Skeletal muscle satellite cell (primary cell): ENCODE results near the gene ZNF44. TPM values are rescaled to one million over a fixed set of nuclear protein-coding genes. Genes with fewer than 3 reads are reported as not detected.
"Not testable (repeated sequence)": the region's sequence is repeated elsewhere in the genome, so short reads cannot be mapped to it uniquely, and the experiment has no call there.

Experiments
- H3K27me3 ChIP-seq: 2 replicates; pipeline ENCODE4 v1.7.0; 2013; ENCODE audit warnings: low read length; ENCODE audit not compliant: control insufficient read depth, insufficient read depth
- H3K36me3 ChIP-seq: 2 replicates; pipeline ENCODE4 v1.7.0; 2013; ENCODE audit warnings: mild to moderate bottlenecking, control low read depth, low read length; ENCODE audit not compliant: insufficient read depth
- H3K4me1 ChIP-seq: 2 replicates; pipeline ENCODE4 v1.7.0; 2013; ENCODE audit warnings: low read length; ENCODE audit not compliant: control insufficient read depth, insufficient read depth
- H3K4me2 ChIP-seq: 2 replicates; pipeline ENCODE4 v1.7.0; 2013; ENCODE audit warnings: mild to moderate bottlenecking, low read length
- H3K4me3 ChIP-seq: 2 replicates; pipeline ENCODE4 v1.7.0; 2013; ENCODE audit warnings: low read length
- H3K9ac ChIP-seq: 2 replicates; pipeline ENCODE4 v1.7.0; 2013; ENCODE audit warnings: mild to moderate bottlenecking, low read depth, low read length, moderate library complexity
- H3K9me3 ChIP-seq: replicated peaks from 2 replicates; pipeline ENCODE4 v1.7.0; 2013; ENCODE audit warnings: mild to moderate bottlenecking, control low read depth, low read length
- total RNA-seq: library from RNA; depleted of rRNA; stranded (reverse); fragments of >200 nt; gene quantifications from 2 replicates; pipeline ENCODE4 v1.2.3, GENCODE V29; 2012; rRNA removed

ZNF44 gene
- 6.3 and 6.8 TPM in 2 replicates for total RNA-seq

DNA sequence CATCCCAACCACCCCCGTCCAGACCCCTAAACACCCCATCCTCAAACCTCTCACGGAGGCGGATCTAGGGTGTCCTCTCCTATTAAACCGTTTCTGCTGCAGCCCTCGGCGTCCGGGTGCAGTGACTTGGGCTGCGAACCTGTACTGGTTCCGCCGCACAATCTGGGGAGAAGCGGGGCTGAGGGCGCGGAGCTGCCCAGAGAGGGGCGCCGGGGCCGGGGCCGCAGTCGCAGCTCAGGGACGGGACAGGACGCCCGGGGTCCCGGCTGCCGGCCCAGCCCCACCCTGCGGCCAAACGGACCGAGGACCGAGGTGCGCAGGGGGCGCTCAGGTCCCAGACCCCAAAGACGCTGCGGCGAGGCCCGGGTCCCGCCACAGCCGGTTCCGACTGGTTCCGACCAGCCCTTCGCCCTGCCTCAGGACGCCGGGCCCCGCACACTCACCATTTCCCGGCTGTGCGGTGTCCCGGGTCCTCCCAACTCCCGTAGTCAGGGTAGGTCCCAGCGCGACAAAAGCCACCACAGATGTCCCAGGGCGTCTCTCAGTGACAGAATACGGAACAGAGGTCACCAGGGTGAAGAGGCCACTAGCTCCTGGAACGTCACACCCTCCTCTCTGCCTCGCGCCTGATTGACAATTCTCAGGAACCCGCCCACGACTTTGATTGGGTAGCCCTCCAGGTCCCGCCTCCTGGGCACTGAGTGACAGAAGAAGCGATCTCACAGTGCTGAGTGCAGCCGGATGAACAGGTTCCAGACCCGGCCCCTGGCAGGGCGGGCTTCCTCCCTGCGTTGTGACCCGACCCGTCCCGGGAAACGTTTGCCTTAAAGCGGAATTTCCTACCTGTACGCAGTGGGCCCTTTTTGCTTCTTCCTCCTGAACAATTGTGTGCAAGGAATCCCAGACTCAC lies at the start of gene ZNF44:
ZNF44 (minus strand) TSS at position 635 of the 910 bp plus-strand sequence; CDS start at position 446, 189 bp downstream.
- Histone ChIP-seq H3K4me3 (peak within 1 kb of the TSS; percentile 99), H3K36me3 (no peaks in the 10 kb centered on the region), H3K27me3 (no peaks in the 10 kb centered on the region), H3K9me3 (no peaks in the 10 kb centered on the region), H3K4me1 (peaks cover 9% of the 10 kb centered on the region), H3K4me2 (peak within 1 kb of the TSS; percentile 89), H3K9ac (peak within 1 kb of the TSS; percentile 97)

DNA sequence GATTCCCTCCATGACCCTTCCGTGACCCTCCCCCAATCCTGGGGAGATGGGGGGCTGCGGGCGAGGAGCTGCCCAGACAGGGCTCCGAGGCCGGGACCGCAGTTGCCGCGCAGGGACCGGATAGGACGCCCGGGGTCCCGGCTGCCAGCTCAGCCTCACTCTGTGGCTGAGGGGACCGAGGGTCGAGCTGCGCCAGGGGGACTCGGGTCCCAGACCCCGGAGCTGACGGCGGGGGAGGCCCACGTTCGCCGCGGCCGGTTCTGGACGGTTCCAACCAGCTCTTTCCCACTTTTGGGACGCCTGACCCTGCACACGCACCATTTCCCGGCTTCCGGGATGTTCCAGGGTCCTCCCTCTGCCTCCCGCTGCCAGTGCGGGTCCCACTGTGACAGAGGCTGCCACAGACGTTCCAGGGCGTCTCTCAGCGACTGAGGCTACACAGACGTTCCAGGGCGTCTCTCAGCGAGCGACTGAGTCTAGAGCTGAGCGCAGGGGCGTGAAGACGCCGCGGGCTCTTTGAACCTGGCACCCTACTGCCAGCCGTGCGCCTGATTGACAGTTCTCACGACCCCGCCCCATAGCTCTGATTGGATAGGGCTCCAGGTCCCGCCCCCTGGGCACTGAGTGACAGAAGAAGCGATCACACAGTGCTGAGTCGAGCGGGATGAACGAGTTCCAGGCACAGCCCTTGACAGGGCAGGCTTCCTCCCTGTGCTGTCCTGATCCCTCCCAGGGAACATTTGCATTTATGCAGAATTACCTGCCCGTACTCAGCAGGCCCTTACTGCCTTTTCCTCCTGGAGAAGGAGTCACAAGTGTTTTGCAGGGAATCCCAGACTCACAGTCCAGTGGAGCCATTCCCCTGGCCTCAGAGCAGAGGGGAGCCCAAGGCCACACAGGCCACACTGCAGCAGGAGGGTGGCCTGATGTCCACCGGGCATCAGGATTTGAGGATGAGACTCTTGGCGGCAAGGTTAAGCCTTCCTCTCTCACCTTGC lies 38.8 kb upstream of the ZNF44 start, which contains the start of gene ZNF563:
ZNF563 (minus strand) TSS at position 472 of the 998 bp plus-strand sequence; CDS start at position 321, 151 bp downstream.
- H3K9me3 ChIP-seq, result no peaks in the 10 kb centered on the region
- H3K4me2 ChIP-seq, result peak within 1 kb of the TSS; percentile 97
- H3K36me3 ChIP-seq, result no peaks in the 10 kb centered on the region
- peak within 1 kb of the TSS; percentile 95 for H3K4me3 ChIP-seq
- H3K9ac ChIP-seq, result peak within 1 kb of the TSS; percentile 91
- H3K4me1 ChIP-seq, result peaks cover 12% of the 10 kb centered on the region
- H3K27me3 ChIP-seq, result no peaks in the 10 kb centered on the region

DNA sequence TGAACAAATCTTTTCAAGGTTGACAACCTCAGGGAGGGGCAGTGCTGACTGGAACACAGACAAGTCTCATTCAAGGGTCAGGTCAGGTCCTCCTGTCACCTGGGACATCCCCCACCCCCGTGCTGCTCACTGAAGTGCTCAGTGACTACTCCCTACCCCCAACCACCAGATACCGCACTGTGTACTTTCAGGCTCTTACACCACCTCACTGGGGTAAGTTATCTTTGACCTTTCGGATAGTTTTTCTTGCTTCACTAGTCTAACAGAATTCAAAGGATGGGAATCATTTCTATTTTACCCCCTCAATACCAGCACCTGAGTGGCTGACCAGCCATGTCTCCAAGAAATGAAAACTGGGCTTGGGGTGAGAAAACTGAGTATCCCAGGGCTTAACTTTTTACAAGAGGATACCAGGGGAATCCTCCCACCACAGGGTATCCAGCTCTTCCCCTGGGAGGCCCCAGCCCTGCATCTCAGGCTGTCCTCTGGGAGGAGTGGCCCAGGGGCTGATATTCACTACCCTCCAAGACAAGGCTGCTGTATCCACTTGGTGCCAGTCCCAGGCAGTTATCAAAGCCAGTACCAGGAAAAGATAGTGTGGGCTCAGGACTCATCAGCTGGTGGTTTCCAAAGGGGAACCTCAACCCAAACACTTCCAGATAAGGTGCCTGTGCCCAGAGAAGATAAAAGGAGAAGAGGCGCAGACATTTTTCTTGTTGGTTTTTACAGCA lies 36.7 kb upstream of the ZNF44 start:
- Histone ChIP-seq H3K4me3 (no peak overlapping the region), H3K9me3 (no peaks in the 10 kb centered on the region), H3K4me1 (peaks cover 12% of the 10 kb centered on the region), H3K4me2 (no peak overlapping the region), H3K27me3 (no peaks in the 10 kb centered on the region), H3K36me3 (no peaks in the 10 kb centered on the region), H3K9ac (no peak overlapping the region)

DNA sequence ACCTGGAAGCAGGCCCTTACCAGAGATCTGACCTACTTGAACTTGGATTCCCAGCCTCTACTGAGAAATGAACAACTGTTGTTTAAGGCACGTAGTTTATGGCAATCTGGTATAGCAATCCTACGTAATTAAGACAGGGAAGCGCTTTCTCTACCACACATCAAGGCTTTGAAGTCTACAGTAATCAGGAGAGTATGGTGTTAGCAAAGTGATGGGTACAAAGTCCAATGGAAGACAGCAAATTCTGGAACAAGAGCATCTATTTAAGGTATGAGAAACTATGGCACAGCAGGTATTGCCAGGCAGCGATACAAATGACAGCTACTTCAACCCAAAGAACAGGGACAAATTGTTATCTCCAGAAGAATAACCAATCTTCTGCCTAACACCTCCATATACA lies 35.7 kb upstream of the ZNF44 start:
- no peak overlapping the region for H3K4me3 ChIP-seq
- no peaks in the 10 kb centered on the region for H3K9me3 ChIP-seq
- no peaks in the 10 kb centered on the region for H3K27me3 ChIP-seq
- peaks cover 12% of the 10 kb centered on the region for H3K4me1 ChIP-seq
- H3K9ac ChIP-seq, result no peak overlapping the region
- no peaks in the 10 kb centered on the region for H3K36me3 ChIP-seq
- H3K4me2 ChIP-seq, result no peak overlapping the region

DNA sequence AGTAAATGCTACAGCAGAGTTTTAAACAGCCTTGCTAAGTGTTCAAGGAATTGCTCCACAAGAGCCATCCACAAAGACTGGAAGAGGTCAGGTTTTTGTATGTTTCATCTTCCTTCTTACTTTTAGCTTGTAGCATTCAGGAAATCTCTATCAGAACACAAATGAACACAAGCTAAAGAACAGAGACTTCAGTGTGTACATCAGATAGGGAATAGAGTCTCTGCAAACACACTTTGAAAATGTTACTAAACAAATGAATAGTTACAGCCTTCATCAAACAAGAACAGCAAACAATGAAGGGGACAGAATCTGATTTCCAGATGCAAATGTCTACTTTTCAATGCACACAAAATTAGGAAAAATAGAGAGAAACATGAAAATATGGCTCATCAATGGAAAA lies 31.0 kb upstream of the ZNF44 start:
- peaks cover 7% of the 10 kb centered on the region for H3K36me3 ChIP-seq
- no peaks in the 10 kb centered on the region for H3K4me1 ChIP-seq
- no peaks in the 10 kb centered on the region for H3K27me3 ChIP-seq
- no peak overlapping the region for H3K9ac ChIP-seq
- no peaks in the 10 kb centered on the region for H3K9me3 ChIP-seq
- no peak overlapping the region for H3K4me3 ChIP-seq
- H3K4me2 ChIP-seq, result no peak overlapping the region

DNA sequence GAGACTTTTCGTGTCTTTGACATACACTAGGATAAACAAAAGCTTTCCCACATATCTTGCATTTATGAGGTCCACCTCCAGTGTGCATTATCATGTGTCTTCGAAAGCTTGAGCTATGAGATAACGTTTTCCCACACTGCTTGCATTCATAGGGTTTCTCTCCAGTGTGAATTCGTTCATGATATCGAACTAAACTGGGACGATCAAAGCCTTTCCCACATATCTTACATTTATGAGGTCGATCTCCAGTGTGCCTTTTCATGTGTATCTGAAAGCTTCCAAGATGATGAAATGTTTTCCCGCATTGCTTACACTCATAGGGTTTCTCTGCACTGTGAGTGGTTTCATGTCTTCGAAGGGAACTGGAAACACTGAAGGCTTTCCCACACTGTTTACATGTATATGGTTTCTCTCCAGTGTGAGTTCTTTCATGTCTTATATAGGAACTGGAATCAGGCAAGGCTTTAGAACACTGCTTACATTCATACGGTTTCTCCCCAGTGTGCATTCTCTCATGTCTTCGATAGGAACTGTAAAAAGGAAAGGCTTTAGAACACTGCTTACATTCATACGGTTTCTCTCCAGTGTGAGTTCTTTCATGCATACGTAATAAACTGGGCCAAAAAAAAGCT lies 24.2 kb upstream of the ZNF44 start:
- H3K4me1 ChIP-seq, result no peaks in the 10 kb centered on the region
- no peak overlapping the region for H3K9ac ChIP-seq
- no peak overlapping the region for H3K4me2 ChIP-seq
- peaks cover 26% of the 10 kb centered on the region for H3K36me3 ChIP-seq
- H3K27me3 ChIP-seq, result no peaks in the 10 kb centered on the region
- no peak overlapping the region for H3K4me3 ChIP-seq
- peaks cover 16% of the 10 kb centered on the region for H3K9me3 ChIP-seq

DNA sequence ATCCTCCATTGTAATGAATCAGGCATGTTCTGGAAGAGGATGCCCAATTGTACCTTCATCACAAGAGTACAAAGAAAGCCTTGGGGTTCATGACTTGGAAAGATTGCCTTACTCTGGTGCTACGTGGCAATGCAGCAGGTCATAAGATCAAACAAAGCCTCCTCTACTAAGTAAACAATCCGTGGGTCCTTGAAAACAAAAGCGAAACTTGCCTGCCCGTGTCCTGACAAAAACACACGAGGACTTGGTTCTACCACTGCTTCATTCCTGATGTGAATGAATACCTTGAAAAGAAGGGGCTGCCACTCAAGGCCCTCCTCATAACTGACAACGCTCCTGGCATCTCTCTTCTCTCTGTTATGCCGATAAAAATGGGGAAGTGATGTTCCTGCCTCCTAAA lies 19.9 kb upstream of the ZNF44 start:
- H3K9me3 ChIP-seq, result peaks cover 16% of the 10 kb centered on the region
- no peak overlapping the region for H3K4me3 ChIP-seq
- peaks cover 14% of the 10 kb centered on the region for H3K36me3 ChIP-seq
- H3K27me3 ChIP-seq, result no peaks in the 10 kb centered on the region
- H3K4me2 ChIP-seq, result no peak overlapping the region
- no peak overlapping the region for H3K9ac ChIP-seq
- H3K4me1 ChIP-seq, result no peaks in the 10 kb centered on the region

DNA sequence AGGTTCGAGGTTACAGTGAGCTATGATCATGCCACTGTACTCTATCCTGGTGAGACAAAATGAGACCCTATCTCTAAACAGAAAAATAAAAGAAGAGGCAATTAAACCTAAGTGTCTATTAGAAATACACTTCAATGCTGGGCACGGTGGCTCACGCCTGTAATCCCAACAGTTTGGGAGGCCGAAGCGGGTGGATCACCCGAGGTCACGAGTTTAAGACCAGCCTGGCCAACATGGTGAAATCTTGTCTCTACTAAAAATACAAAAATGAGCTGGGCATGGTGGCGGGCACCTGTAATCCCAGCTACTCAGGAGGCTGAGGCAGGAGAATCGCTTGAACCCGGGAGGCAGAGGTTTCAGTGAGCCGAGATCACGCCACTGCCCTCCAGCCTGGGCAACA lies 14.2 kb upstream of the ZNF44 start:
- not testable (repeated sequence) for H3K27me3 ChIP-seq, H3K4me1 ChIP-seq, H3K9ac ChIP-seq, H3K36me3 ChIP-seq, H3K4me2 ChIP-seq, H3K4me3 ChIP-seq, H3K9me3 ChIP-seq

DNA sequence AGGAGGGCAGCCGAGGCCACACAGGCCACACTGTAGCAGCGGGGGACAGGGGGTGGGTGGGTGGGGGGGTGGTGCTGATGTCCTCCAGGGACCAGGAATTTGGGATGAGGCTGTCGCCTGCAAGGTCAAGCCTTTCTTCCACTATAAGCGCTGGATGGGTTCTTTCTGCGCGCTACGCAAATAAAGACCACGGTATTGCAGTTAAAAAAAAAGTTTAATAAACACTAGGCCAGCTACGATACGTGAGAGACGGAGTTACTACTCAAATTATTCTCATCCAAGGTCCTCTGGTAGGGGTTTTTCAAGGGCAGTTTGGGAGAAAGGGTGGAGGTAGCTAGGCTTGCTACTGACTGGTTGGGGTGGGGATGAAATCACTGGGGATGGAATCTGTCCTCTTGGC lies 508 bp upstream of the ZNF44 start:
- no peaks in the 10 kb centered on the region for H3K27me3 ChIP-seq
- no peaks in the 10 kb centered on the region for H3K9me3 ChIP-seq
- H3K36me3 ChIP-seq, result no peaks in the 10 kb centered on the region
- H3K4me3 ChIP-seq, result peak overlapping the region; percentile 99
- H3K4me2 ChIP-seq, result peak overlapping the region; percentile 89
- peaks cover 5% of the 10 kb centered on the region for H3K4me1 ChIP-seq
- peak overlapping the region; percentile 97 for H3K9ac ChIP-seq

DNA sequence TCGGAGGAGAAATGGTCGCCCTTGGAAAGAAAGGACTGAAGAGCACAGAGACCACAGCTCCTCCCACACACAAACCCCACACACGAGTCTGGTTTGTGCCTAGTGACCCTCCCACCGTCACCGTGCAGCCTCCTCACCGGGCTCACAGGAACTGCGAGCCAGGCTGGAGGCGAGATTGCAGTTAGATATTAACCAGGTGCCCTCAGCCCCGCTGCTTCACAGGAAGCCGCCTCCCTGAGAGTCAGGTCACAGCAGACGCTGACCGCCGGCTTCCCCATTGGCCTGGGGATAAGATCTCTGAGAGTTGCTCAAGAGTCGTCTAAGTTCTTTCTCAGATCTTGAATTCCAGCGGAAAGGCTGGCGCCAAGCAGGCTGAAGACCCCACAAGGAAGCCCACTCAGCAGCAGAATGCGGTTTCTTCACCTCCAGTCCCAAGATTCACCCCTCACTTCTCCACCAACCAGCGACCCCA lies 870 bp downstream of the ZNF44 start:
- H3K4me2 ChIP-seq, result peak overlapping the region; percentile 89
- no peaks in the 10 kb centered on the region for H3K36me3 ChIP-seq
- no peaks in the 10 kb centered on the region for H3K9me3 ChIP-seq

More for the DNA sequence above, 870 bp downstream of the ZNF44 start:
- Histone ChIP-seq H3K9ac (peak overlapping the region; percentile 97), H3K27me3 (no peaks in the 10 kb centered on the region), H3K4me1 (peaks cover 15% of the 10 kb centered on the region), H3K4me3 (peak overlapping the region; percentile 99)
